ENCODE results near the gene SPHK1.

The SPHK1 gene

GRCh38 chr17:76390003-76390421 lies 5.6 kb downstream of the SPHK1 start:
- TF ChIP-seq MAX (IDR thresholded peaks at IDR 0.05) = no peak
- no peak for TF ChIP-seq YY1 (IDR thresholded peaks at IDR 0.05; ENCODE audit: low read depth)

GRCh38 chr17:76391200-76391715 lies 6.8 kb downstream of the SPHK1 start:
- TF ChIP-seq MAX (IDR thresholded peaks at IDR 0.05) (peak; percentile 55), NFIC (IDR thresholded peaks at IDR 0.05) (peak; percentile 44; the same call in 1 of the 2 replicates), EGR1 (IDR thresholded peaks at IDR 0.05) (no peak), CEBPB (IDR thresholded peaks at IDR 0.05) (no peak), TAF1 (IDR thresholded peaks at IDR 0.05; ENCODE audit: low read depth) (no peak), TCF12 (IDR thresholded peaks at IDR 0.05; ENCODE audit: low read depth) (peak; percentile 46; the same call in 1 of the 2 replicates)

- TF ChIP-seq RAD21 (IDR thresholded peaks at IDR 0.05; ENCODE audit: low read depth) = no peak
- TF ChIP-seq TEAD4 (IDR thresholded peaks at IDR 0.05) = peak; percentile 45; the same call in 1 of the 2 replicates
- TF ChIP-seq NFIC (IDR thresholded peaks at IDR 0.05) = peak; percentile 9; the same call in 1 of the 2 replicates
- 0 out of 2 replicates have a peak, but pooled peaks have one; percentile 53 for TF ChIP-seq TCF12 (IDR thresholded peaks at IDR 0.05; ENCODE audit: low read depth)
- TF ChIP-seq MAX (IDR thresholded peaks at IDR 0.05) = peak; percentile 49; the same call in 1 of the 2 replicates
- no peak for TF ChIP-seq ZBTB7A (IDR thresholded peaks at IDR 0.05; ENCODE audit: low read depth)
- TF ChIP-seq CREB1 (IDR thresholded peaks at IDR 0.05; ENCODE audit: low read depth) = no peak
- no peak for TF ChIP-seq REST (IDR thresholded peaks at IDR 0.05; ENCODE audit: low read depth)
These were observed 9.8 kb downstream of the SPHK1 start for GRCh38 chr17:76394166-76394565.

GRCh38 chr17:76395980-76396379 lies 11.6 kb downstream of the SPHK1 start:
- TF ChIP-seq TEAD4 (IDR thresholded peaks at IDR 0.05) = no peak
- TF ChIP-seq EP300 (IDR thresholded peaks at IDR 0.05; ENCODE audit: borderline replicate concordance) = no peak
- no peak for TF ChIP-seq TAF1 (IDR thresholded peaks at IDR 0.05; ENCODE audit: low read depth)
- no peak for TF ChIP-seq YY1 (IDR thresholded peaks at IDR 0.05; ENCODE audit: low read depth)
- TF ChIP-seq CEBPB (IDR thresholded peaks at IDR 0.05) = no peak

- TF ChIP-seq YY1 (IDR thresholded peaks at IDR 0.05; ENCODE audit: low read depth) (no peak), CEBPB (IDR thresholded peaks at IDR 0.05) (no peak), REST (IDR thresholded peaks at IDR 0.05; ENCODE audit: low read depth) (no peak), CREB1 (IDR thresholded peaks at IDR 0.05; ENCODE audit: low read depth) (no peak), NFIC (IDR thresholded peaks at IDR 0.05) (no peak), EGR1 (IDR thresholded peaks at IDR 0.05) (no peak), EP300 (IDR thresholded peaks at IDR 0.05; ENCODE audit: borderline replicate concordance) (no peak), ZBTB7A (IDR thresholded peaks at IDR 0.05; ENCODE audit: low read depth) (no peak), RAD21 (IDR thresholded peaks at IDR 0.05; ENCODE audit: low read depth) (no peak), TCF12 (IDR thresholded peaks at IDR 0.05; ENCODE audit: low read depth) (no peak), USF1 (IDR thresholded peaks at IDR 0.05) (no peak), TEAD4 (IDR thresholded peaks at IDR 0.05) (no peak), TAF1 (IDR thresholded peaks at IDR 0.05; ENCODE audit: low read depth) (no peak), FOXM1 (IDR thresholded peaks at IDR 0.05; ENCODE audit: borderline replicate concordance, low read depth) (no peak), MAX (IDR thresholded peaks at IDR 0.05) (no peak)
These were observed 12.8 kb downstream of the SPHK1 start for GRCh38 chr17:76397184-76397583.

- TF ChIP-seq EGR1 (IDR thresholded peaks at IDR 0.05) = no peak
- peak; percentile 87 for TF ChIP-seq RAD21 (IDR thresholded peaks at IDR 0.05; ENCODE audit: low read depth)
These were observed 13.5 kb downstream of the SPHK1 start for GRCh38 chr17:76397687-76398522.

Data from Ishikawa (cell line).